ENCODE results near the gene FAM241A. TPM values are rescaled to one million over a fixed set of nuclear protein-coding genes. Genes with fewer than 3 reads are reported as not detected.
A peak's percentile ranks its signal among the peaks of the same experiment; 100 is the strongest.
"Not testable (repeated sequence)": the region's sequence is repeated elsewhere in the genome, so short reads cannot be mapped to it uniquely, and the experiment has no call there.

FAM241A gene
- total RNA-seq, 1 donor from 2014 or later, result 2.1 TPM

DNA sequence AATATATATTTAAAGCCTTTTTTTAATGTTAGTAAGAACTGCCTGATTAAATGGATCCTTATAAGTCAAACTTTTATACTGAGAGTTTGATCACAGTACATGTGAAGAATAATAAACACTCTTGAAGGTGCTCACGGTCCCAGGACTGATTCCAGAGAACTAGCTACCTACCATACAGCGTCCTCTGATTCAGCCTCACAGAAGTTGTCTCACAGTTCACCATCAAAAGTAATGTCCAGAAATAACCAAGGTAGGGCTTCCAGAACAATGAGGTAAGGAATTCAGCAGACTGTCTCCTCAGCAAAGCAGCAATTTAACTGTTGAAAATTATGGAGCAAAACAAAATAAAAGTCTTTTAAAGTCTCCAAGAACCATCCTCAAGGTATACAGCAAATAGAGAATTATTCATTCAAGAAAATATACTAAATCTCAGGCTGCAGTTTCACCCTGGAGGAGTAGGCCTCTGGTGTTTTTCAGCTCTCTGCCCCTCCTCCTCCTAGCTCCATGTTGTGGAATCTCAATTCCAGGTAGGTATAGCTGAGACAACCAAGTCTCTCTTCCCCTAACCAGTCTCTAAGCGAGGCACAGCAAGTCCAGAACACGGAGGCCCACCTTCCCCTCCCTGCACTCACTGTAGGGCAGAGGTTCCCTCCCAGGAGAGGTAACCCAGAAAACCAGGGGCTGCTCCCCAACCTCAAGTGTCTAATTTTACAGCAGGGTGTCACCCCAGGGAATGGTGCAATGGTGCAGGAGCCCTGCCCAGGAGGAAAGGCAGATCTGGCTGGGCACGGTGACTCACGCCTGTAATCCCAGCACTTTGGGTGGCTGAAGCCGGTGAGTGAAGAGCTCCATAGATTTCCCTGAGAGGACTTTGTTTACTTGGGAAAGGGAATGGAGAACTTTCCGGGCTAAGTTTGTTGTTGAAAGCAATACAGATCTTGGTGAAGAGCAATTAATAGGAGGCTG is 28.6 kb downstream of the FAM241A start:
- DNase-seq, result no peak

DNA sequence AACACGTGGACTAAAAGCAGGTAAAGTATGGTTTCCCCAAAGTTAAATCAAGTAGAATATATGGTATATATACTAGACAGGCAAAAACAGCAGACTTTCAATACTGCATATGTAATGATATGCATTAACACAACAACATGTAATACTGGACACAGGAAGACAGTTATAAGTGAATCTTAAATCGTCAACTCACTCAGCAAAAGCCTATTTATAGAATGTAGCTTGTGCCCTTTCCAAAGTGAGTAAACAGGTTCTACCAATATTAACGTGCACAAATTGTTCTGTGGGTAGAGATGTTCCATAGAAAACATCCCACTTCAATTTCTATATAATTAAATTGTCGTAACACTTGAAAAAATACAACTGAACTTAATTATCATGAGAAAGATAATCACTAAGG is 30.6 kb downstream of the FAM241A start:
- no peak for DNase-seq

DNA sequence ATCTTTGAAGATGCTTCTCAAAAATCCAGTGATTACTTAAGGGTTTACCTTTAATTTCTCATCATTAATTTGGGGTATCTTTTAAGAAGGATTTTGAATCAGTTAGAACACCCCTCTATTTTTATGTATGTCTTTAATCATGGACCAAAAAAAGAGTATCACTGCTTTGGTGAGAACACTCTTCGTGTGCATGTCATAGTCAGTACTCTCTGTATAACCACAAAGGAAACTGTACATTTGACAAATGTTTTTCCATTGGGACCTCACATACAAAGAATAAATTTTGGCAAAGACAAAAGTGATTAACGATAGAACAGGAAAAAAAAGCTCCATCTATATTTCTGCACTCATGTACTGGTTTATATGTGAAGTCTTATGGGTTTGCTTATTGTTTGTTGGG is 31.3 kb downstream of the FAM241A start:
- DNase-seq, result no peak

DNA sequence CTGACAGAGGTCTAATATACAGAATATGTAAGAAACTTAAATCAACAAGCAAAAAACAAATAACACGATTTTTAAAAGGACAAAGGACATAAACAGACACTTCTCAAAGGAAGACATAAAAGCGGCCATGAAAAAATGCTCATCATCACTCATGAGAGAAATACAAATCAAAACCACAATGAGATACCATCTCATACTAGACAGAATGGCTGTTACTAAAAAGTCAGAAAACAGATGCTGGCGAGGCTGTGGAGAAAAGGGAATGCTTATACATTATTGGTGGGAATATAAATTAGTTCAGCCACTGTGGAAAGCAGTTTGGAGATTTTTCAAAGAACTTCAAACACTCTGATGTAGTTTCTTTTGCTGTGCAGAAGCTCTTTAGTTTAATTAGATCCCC is 33.5 kb downstream of the FAM241A start:
- DNase-seq, result not testable (repeated sequence)

DNA sequence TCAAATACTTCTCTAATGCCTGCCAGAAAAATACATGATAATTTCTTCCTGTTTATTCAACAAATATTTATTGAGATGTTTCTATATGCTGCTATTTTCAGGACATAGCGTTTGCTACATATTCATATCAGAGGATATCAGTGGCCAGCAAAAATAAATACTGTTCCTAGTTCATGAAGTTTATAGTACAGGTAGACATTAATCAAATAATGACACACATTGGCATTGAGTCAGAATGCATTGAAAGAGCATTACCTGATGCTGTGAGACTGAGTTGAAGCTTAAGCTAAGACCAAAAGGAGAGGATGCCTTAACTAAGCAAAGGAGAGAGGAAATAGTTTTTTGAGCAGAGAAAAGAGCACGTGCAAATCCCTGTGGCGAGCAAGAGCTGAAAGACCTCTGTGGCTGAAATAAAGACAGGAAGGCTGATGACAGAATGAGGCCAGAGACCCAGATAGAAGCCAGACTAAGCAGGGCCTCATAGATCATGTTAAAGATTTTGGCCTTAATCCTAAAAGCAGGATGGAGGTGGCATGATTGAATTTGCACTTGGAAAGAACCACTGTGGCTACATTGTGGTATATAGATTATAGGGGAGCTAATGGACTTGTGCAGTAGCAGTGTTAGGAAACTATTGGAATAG is 36.2 kb downstream of the FAM241A start:
- no peak for DNase-seq

DNA sequence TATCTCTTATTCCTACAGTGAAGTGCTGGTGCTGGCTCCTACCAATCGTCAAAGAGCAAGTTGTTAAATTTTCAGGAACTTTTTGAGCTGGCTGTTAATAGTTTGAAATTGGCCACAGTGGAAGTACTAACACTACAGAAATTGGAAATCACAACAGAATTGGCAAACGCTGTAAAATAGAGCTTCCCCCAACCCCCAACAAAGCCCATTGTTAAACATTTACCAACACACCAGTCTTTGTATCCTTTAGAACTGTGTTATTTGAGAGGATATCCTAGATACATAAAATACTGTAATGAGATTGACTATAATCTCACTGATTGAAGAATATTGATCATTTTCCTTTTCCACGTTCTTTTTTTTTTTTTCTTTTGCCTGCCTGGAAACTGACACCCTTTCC is 37.4 kb downstream of the FAM241A start:
- DNase-seq, result no peak

DNA sequence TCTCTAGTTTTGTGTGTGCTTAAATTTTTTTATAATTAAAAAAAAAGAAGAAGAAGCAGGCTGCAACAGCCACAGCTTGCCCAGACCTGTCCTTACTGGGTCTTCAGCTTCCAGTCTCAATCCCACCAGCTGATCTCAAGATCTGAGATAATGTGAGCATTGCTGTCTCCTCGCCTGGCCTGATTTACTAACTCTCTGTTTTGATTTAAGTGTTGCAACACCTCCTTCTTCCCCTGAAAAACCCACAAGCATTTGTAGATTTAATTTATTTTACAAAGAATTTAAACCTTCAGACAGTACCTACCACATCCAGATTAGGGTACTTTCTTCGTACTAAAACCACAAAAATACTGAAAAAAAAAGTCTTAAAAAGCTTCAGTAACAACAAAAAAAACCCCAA is 38.0 kb downstream of the FAM241A start:
- no peak for DNase-seq

DNA sequence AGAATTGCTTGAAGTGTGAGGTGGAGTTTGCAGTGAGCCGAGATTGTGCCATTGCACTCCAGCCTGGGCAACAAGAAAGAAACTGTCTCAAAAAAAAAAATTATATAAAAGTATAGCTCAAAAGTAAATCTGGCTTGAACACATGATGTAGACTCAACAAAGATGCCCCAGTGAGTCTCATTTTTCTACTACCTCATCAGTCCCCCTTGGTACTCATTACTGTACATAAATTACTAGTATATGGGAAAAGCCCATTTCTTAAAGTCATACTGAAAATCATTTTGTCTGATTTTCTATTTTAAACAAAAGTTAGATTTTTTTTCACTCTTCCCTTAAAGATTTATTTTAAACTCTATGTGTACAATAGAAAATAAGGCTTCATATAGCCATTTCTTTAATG is 39.2 kb downstream of the FAM241A start:
- no peak for DNase-seq

DNA sequence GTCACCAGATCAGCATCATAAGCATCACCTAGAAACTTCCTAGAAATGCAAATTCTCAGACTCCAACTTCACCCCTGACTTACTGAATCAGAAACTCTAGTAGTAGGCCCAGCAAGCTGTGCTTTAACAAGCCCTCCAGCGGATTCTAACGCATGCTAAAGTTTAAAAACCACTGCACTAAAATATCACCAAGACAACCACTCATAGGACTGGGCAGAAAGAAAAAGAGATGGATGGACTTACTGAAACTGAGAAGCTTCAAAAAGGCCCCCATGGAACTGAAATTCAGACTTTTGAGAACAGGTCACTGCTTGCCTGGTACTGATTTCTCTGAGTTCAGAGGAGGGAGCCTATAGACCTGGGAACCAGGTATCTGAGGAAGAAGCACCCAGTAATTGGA is 40.1 kb downstream of the FAM241A start:
- DNase-seq, result no peak

DNA sequence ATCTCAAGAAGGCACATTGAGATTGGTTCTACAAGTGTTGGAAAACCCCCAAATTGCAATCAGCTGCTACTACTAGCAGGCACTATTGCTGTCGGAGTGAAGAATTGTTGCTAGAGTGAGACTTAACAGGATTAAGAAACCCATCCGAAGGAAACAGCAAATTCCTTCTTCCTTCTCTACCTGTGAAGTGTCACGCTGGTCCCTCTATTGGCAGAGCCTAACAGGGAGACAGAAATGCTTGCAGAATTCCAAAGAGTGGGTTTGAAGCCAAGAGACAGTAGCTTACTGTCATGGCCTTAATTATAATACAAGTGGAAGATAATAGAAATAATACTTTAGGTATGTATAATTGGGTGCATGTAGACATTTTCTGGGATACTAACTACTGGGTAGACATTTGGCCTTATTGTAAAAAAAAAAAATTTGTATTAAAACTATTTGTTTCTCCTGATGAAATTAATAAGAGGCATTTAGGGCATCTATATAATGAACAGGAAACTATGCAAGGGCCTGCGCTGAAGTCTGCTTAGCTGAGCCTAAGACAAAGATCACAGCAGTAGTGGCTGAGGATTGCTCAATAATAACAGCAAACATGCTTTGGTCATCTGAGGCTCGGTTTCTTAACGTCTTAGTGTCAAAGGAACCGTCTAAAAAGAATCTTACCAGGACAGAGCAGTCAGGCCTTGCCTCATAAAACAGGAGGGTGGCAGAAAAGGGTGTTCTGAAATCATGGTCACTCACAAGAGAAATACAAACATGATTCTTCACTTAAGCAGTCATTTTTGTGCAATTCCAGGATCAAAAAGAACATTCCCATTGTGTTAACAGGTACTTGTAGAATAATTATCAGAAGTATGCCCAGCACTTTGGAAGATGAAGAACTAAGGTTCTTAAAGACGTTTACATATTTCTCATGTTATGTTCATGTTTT is 40.8 kb downstream of the FAM241A start:
- no peak for DNase-seq

DNA sequence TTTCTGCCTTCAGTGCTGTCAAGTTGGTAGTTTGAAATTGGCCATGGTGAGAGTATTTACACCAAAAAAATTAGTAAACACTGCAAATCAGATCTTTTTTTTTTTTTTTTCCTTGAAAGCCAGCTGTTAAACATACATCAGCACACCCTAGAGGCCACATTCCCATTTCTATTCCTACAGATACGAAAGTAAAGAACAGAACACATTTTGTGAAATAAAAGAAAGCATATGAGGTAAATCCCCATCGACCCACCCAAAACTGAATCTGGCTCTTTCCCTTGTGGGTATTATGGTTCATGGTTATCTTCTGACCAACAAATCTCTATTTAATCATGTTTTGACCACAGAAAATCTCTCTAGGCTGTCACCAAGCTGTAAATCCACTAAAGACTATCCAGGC is 44.5 kb downstream of the FAM241A start:
- DNase-seq, result peak; percentile 29

DNA sequence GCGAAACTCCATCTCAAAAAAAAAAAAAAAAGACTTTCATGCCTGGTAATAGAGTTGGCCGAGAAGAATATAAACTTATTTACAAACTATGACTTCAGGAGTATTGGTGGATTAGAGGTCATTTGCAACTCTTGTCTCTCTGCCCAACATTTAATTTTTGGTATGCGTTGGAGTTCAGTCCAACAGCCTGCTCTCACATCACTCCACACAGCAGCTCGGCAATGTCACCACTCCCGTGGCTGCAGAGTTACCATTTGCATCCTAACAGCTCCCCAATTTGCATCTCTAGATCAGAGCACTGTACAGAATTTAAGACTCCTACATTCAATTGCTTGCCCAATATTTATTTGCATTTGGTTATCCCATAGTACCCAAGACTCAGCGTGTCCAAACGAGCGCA is 45.4 kb downstream of the FAM241A start:
- DNase-seq, result no peak

DNA sequence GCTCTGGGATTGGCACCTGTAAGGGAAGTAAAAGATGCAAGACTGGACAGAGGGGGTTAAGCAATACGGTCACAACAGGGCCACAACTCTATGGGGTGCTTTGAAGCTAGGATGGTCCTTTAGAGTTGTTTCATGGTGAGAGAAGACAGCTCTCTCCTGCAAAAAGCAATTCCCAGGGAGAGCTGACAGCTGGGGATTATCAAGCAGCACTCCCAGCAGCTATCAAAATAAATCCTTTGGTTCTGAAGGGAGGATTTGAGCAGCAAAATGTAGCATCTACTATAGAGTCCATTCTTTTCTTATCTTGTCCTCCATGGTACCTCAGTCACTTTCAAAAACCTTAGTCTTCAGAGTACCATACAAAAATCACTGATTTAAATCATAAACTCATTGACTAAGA is 51.2 kb downstream of the FAM241A start:
- DNase-seq, result no peak

DNA sequence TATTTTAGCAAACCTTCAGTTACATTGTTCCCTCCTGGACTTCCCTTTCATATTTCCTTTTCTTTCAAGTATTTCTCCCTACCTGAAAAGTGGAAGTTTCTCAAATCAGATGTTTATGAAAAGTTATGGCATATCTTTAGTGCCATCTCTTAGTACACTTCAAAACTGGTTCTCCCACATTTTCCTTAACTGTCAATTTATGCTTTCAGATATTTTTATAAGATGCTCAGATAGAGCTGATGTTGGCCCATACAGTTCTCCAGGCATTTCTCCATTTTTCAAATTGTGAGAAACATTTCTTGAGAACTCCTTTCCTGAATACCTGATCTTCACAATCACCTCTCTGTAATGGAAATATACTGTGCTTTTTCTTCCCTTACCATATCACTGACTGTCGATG is 53.8 kb downstream of the FAM241A start:
- DNase-seq, result no peak

DNA sequence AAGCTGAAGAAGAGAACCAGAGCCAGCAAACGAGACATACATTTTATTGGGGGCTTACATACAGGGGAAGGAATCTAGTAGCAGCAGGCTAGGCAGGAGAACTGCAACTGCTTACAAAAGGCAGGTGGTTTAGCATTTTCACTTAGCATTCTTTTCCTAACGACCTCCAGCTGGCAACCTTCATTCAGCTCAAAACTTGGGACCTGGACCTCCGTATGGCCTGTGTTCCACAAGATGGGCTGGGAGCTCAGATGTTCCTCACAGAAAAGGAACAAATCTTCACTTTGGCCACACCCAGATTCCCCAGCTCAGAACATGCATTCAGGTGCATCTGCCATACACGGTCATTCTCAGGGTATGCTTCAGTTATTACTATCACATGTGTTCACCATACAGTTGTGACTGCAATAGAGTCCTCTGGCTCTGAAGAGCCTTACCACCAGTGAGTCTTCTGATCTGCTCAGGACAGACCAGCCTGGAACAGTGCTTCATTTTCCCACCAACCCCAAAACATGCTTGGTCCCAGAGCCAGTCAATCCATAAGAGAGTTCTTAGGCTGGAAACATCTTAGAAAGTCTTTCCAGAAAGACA is 56.8 kb downstream of the FAM241A start:
- DNase-seq, result no peak

DNA sequence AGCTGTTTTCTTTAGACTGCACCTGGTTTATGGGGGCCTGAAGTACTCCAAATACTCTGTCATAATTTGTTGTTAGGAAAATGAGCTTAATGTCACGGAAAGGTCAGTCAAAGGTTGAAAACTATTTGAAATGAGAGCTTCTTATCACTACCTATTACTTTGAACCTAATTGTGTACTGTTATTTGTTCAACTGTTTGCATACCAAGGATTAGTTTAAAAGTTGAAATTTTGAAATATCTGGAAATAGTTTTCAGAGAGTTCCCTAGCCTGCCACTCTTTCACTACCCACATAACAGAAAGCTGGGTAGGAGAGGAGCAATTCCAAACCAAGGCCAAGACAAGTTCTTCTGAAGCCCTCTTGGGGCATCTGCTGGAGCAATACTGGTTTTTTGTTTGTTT is 58.3 kb downstream of the FAM241A start:
- DNase-seq, result no peak

DNA sequence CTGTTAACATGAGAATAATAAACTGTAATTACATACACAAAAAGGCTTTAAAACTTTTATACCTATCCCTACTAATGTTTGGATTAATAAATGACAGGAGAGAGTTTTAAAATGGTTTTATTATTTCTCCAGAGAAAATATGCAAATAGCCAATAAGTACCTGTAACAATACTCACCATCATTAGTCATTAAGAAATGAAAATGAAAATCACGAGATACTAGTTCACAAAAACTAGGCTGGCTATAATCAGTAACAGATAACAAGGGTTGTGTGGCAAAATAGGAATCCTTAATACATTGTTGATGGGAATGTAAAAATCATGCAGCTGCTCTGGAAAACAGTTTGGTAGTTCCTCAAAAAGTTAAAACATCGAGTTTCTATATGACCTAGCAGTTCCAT is 61.2 kb downstream of the FAM241A start:
- DNase-seq, result no peak

DNA sequence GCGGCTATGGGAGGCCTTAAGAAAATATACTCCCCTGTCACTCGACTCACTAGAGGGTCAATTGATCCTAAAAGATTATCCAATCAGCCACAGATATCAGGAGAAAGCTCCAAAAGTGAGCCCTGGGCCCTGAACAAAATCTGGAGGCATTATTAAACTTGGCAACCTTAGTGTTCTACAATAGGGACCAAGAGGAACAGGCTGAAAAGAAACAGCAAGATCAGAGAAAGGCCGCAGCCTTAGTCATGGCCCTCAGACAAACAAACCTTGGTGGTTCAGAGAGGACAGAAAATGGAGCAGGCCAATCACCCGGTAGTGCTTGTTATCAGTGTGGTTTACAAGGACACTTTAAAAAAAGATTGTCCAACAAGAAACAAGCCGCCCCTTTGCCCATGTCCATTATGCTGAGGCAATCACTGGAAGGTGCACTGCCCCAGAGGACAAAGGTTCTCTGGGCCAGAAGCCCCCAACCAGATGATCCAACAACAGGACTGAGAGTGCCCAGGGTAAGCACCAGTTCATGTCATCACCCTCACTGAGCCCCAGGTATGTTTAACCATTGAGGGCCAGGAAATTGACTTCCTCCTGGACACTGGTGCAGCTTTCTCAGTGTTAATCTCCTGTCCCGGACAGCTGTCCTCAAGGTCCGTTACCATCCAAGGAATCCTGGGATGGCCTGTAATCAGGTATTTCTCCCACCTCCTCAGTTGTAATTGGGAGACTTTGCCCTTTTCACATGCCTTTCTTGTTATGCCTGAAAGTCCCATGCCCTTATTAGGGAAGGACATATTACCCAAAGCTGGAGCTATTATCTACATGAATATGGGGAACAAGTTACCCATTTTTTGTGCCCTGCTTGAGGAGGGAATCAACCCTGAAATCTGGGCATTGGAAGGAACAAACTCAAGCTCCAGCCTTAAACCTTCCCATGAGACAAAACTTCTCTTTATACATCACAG is 63.2 kb downstream of the FAM241A start:
- not testable (repeated sequence) for DNase-seq

DNA sequence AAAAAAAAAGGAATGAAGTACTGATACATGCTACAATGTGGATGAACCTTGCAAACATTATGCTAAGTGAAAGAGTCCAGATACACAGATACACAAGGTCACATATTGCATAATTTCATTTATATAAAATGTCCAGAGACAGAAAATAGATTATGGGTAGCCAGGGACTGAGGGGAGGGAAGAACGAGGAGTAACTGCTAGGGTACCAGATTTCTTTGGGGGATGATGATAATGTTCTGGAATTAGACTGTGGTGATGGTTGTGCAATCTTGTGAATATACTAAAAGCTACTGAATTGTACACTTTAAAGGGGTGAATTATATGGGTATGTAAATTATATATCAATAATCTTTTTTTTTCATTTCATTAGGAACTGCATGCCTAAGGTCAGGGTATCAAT is 65.5 kb downstream of the FAM241A start:
- DNase-seq, result no peak

DNA sequence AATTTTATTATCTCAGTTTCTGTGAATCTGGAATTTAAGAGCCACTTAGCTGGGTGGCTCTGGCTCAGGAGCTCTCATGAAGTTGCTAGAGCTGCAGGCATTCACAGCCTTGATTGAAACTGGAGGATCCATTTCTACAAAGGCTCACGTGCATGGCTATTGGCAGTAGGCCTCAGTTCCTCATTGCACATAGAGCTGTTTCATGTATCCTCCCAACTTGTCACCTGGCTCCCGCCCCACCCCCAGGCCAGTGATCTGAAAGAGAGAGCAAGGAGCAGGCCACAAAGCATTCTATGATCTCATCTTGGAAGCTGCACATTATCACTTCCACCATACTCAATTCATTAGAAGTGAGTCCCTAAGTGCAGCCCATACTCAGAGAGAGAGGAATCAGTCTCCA is 67.8 kb downstream of the FAM241A start:
- DNase-seq, result no peak

DNA sequence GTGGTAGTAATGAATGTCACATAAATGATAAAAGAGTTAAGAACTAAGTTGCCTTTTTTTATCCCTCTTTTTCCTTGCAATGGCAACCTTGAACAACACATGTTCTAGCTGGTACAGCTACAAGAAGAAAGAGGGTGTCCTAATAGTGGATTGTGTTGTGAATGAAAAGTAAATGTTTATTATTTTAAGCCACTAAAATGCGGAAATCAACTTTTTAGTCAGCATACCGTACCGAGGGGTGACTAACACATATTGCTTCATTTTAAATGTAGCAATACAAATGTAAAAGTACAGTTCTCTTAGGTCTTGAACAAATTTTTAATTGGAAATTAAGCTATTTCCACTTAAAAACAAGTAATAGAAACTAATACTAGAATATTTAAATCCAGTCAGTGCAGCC is 68.6 kb downstream of the FAM241A start:
- no peak for DNase-seq

Measured in tongue (tissue), 2 donors.